ENCODE measurements around the gene SLC44A5.

Gene SLC44A5

DNA sequence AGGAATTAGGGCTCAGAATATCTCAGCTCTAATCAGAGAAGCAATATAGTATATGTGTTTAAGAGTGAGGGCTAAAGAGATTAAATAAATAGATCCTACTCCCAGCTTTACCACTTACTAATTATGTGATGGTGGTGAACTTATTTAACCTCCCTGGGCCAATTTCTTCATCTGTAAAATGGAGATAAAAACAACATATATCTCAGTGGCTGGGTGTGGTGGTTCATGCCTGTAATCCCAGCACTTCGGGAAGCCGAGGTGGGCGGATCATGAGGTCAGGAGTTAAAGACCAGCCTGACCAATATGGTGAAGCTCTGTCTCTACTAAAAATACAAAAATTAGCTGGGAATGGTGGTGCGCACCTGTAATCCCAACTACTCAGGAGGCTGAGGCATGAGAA lies 135.2 kb downstream of the SLC44A5 start:
- DNase-seq (ENCODE audit: insufficient read length) (no peak), FAIRE-seq (no peak)
- no peak for TF ChIP-seq POLR2A (IDR thresholded peaks at IDR 0.05; ENCODE audit: low read depth, low read length)
- TF ChIP-seq TAF1 (IDR thresholded peaks at IDR 0.05; ENCODE audit: borderline replicate concordance, low read depth, low read length) = no peak
- no peak for TF ChIP-seq POLR2AphosphoS5 (IDR thresholded peaks at IDR 0.05; ENCODE audit: low read depth, low read length)

DNA sequence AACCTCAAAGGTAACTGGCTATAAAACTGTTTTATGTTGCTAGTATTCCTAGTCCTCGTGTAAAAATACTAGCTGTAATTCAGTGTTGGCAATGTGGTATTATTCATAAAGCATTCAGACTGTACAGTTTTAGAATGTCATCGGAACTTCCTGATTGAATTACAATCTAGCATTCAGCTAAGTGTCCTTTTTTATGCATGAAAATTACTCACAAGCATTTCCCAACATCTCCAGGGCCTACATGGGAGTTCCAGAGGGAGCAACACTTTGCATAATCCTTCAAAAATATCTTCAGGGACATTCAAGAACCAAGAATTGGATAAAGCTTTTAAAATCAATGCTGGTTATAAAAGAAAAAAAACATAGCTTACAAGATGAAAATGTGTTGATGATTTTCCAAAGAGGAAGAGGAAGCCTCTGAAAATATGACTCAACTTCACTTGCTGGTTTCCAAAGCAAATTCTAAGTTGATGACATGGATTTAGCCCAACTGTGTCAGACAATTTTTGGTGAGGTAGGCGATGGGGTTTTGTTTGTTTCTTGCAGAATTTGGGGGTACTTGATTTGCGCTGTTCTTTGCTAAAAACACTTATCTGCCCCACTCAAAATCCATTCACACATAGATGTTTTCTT lies 137.8 kb downstream of the SLC44A5 start:
- FAIRE-seq = no peak
- no peak for DNase-seq (ENCODE audit: insufficient read length)
- TF ChIP-seq POLR2A (IDR thresholded peaks at IDR 0.05; ENCODE audit: low read depth, low read length) (no peak), TAF1 (IDR thresholded peaks at IDR 0.05; ENCODE audit: borderline replicate concordance, low read depth, low read length) (no peak), POLR2AphosphoS5 (IDR thresholded peaks at IDR 0.05; ENCODE audit: low read depth, low read length) (no peak)

DNA sequence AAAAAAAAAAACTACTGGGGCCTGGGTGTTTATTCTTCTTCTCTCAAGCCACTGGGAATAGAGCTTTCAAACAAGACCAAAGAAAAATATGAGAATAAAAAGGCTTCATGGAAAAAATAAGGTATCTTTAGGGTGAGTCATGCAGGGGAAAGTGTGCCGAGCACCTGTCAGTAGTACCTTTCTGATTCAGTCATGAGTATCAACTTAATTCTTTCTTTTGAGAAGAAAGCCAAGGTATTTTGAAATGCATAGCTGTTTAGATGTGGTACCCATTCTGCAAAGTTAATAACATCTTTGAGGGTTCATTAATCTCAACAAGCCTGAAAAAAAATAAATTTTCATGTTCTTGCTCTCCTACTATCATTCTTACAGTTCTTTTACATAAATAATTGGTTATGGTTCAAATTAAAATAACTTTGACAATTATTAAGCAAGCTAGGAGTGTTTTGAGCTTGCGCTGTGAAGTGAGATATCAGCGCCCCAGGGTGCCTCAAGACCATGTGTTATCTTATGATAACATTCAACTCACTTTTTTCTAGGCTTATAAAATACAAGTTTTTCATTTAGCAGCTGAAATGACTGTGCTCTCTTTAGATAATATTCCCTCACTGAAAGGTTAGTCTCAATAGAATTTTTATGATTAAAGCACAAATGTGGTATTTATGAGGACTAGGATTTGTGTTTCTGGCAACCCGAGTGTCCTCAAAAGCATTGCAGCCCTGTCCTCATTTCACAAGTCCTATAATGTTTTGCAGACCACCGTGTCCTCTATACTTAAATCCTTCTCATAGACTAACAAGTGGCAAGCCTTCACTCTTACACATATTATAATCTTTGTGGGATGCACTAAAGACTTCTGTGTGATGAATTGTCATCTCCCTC lies 138.6 kb downstream of the SLC44A5 start:
- DNase-seq (ENCODE audit: insufficient read length) (no peak), FAIRE-seq (no peak)
- TF ChIP-seq TAF1 (IDR thresholded peaks at IDR 0.05; ENCODE audit: borderline replicate concordance, low read depth, low read length) (no peak), POLR2A (IDR thresholded peaks at IDR 0.05; ENCODE audit: low read depth, low read length) (no peak), POLR2AphosphoS5 (IDR thresholded peaks at IDR 0.05; ENCODE audit: low read depth, low read length) (no peak)

DNA sequence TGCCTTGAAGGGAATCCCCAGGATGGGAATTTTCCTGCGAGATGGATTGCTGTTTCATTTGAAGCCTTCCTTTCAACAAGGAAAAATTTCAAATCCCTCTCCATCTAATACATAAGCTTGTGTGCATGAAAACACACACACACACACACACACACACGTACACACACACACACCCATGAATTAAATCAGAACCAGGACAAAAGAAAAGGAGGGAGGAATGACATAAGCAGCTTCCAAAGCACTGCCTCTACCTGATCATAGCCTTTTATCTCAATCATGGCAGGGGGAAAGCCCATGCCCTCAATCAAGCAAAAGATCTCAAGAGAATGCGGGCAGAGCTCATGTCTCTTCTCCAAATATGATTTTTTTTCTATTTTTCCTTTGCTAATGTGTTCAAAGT lies 139.7 kb downstream of the SLC44A5 start:
- DNase-seq (ENCODE audit: insufficient read length) (no peak), FAIRE-seq (no peak)
- TF ChIP-seq POLR2AphosphoS5 (IDR thresholded peaks at IDR 0.05; ENCODE audit: low read depth, low read length) (no peak), POLR2A (IDR thresholded peaks at IDR 0.05; ENCODE audit: low read depth, low read length) (no peak), TAF1 (IDR thresholded peaks at IDR 0.05; ENCODE audit: borderline replicate concordance, low read depth, low read length) (no peak)

DNA sequence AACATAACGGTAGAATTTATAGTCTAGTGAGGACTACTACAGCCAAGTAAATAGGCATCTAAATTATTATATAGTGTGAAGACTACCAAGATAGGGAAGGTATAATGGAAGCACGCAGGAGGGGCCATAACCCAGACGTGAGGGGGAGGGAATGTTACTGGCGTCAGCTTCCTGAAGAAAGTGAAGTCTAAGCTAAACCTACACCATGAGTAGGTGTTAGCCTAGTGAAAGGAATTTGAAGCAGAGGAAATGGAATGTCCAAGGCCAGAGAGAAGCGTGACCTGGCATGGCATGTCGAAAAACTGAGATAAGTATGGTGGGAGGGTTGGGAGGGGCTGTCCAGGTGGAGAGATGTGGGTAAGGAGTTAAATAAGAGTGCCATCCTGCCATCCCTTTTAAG lies 140.5 kb downstream of the SLC44A5 start:
- no peak for TF ChIP-seq POLR2A (IDR thresholded peaks at IDR 0.05; ENCODE audit: low read depth, low read length)
- TF ChIP-seq POLR2AphosphoS5 (IDR thresholded peaks at IDR 0.05; ENCODE audit: low read depth, low read length) = no peak
- no peak for TF ChIP-seq TAF1 (IDR thresholded peaks at IDR 0.05; ENCODE audit: borderline replicate concordance, low read depth, low read length)
- DNase-seq (ENCODE audit: insufficient read length) (no peak), FAIRE-seq (no peak)

DNA sequence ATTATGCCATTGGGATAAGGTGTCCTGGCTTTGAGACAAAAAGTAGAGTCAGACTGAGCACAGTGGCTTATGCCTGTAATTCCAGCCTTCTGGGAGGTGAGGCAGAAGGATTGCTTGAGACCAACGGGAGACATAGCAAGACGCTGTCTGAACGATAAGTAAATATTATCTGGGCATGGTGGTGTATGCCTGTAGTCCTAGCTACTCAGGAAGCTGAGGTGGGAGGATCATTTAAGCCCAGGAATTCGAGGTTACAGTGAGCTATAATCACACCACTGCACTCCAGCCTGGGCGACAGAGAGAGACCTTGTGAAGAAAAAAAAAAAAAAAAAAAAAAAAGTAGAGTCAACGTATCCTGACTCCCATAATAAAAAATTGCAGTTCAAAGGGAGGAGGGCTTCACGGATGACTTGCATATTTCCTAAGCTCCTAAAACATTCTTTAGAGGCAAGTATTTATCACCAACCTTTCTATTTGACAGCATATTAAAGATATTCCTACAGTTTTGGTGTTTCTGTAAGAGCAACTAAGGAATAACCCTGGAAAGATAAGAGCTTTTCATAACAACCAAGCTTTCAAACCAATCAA lies 141.2 kb downstream of the SLC44A5 start:
- no peak for FAIRE-seq
- TF ChIP-seq POLR2A (IDR thresholded peaks at IDR 0.05; ENCODE audit: low read depth, low read length) (no peak), POLR2AphosphoS5 (IDR thresholded peaks at IDR 0.05; ENCODE audit: low read depth, low read length) (no peak), TAF1 (IDR thresholded peaks at IDR 0.05; ENCODE audit: borderline replicate concordance, low read depth, low read length) (no peak)
- DNase-seq (ENCODE audit: insufficient read length) = no peak

DNA sequence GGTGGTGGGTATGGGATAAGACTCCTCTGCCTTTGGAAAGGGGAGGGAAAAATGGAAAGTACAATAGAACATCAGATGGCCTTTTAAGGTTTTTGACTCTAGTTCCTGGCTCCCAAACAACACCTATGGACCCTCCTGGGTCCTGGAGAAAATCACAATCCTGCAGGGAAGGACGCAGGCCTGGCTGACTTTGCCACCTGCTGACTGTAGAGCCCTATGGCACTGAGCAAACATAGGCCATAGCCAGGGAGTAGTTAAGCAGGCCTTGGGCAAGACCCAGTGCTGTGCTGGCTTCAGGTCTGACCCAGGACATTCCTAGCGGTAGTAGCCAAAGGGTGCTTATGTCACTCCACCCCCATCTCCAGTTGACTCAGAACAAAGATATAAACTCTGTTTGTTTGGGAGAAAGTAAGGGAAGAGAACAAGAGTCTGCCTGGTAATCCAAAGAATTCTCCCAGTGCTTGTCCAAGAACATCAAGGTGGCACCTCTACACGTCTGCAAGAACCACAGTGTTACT lies 149.0 kb downstream of the SLC44A5 start:
- FAIRE-seq = no peak
- TF ChIP-seq TAF1 (IDR thresholded peaks at IDR 0.05; ENCODE audit: borderline replicate concordance, low read depth, low read length) = no peak
- no peak for TF ChIP-seq POLR2AphosphoS5 (IDR thresholded peaks at IDR 0.05; ENCODE audit: low read depth, low read length)
- TF ChIP-seq POLR2A (IDR thresholded peaks at IDR 0.05; ENCODE audit: low read depth, low read length) = no peak
- no peak for DNase-seq (ENCODE audit: insufficient read length)

DNA sequence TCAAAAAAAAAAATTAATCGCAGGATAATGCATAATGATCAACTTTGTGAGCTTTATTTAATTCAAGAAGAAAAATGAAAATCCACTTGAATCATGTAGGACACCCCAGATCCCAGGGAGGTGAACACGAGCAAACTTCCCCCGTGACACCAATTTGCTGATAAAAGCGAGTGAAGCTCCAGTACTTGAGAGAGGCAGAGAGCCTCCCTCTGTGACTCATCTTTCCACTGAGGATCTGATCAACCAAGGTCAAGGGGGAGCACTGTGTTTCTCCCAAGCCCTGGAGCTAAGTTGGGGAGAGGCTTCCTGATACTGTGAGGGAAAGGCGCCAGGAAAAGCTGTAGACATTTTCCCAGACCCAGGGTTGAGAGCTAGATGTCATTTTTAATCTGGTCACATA lies 160.9 kb downstream of the SLC44A5 start:
- FAIRE-seq (no peak), DNase-seq (ENCODE audit: insufficient read length) (no peak)
- no peak for TF ChIP-seq POLR2AphosphoS5 (IDR thresholded peaks at IDR 0.05; ENCODE audit: low read depth, low read length)
- no peak for TF ChIP-seq TAF1 (IDR thresholded peaks at IDR 0.05; ENCODE audit: borderline replicate concordance, low read depth, low read length)
- TF ChIP-seq POLR2A (IDR thresholded peaks at IDR 0.05; ENCODE audit: low read depth, low read length) = no peak

DNA sequence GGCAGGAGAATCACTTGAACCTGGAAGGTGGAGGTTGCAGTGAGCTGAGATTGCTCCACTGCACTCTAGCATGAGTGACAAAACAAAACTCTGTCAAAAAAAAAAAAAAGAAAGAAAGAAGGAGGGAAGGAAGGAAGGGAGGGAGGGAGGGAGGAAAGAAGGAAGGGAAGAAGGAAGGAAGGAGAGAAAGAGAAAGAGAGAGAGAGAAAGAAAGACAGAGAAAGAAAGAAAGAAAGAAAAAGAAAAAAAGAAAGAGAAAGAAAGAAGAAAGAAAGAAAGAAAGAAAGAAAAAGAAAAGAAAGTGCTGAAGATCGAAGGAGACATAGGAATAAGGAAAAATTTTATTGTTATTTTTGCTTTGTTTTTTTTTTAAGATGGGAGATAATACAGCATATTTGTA lies 166.7 kb downstream of the SLC44A5 start:
- DNase-seq (ENCODE audit: insufficient read length) = no peak
- TF ChIP-seq POLR2AphosphoS5 (IDR thresholded peaks at IDR 0.05; ENCODE audit: low read depth, low read length) (no peak), POLR2A (IDR thresholded peaks at IDR 0.05; ENCODE audit: low read depth, low read length) (no peak)
- no peak for FAIRE-seq

DNA sequence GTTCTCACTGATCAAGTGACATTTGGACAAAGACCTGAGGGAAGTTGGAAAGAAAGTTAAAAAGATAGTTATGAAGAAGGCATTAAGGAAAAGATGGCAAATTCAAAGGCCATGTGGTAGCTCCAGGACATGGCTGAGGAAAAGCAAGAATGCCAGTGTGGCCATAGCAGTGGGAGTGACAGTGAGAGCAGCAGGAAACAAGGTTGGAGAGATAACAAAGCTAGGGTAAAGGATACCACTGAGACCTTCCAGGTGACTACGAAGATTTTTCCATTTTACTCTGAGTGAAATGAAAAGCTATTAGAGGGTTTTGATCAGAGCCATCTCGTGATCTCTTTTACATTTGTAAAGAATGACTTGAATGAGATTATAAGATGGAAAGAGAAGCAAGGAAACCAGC lies 170.6 kb downstream of the SLC44A5 start:
- DNase-seq (ENCODE audit: insufficient read length) (no peak), FAIRE-seq (no peak)
- TF ChIP-seq POLR2AphosphoS5 (IDR thresholded peaks at IDR 0.05; ENCODE audit: low read depth, low read length) = no peak
- no peak for TF ChIP-seq TAF1 (IDR thresholded peaks at IDR 0.05; ENCODE audit: borderline replicate concordance, low read depth, low read length)
- no peak for TF ChIP-seq POLR2A (IDR thresholded peaks at IDR 0.05; ENCODE audit: low read depth, low read length)

DNA sequence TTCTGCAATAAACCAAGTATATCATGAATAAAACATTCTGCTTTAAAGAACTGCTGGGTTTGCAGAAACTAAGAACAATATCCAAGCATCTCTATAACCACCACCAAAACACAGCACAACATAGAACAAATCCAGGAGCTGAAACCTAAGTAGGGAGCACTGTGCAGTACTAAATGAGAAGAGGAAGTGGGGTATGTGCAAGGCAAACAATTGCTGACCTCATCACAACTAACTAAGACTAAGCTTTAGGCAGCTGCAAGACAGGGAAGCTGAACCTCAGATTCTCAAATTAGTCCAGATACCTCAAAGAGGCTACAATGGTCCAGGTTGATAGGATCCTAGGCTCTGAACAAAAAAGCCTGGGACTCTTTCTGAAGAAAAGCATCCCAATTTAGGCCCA lies 172.6 kb downstream of the SLC44A5 start:
- no peak for DNase-seq (ENCODE audit: insufficient read length)
- TF ChIP-seq POLR2A (IDR thresholded peaks at IDR 0.05; ENCODE audit: low read depth, low read length) = no peak
- no peak for TF ChIP-seq POLR2AphosphoS5 (IDR thresholded peaks at IDR 0.05; ENCODE audit: low read depth, low read length)
- no peak for TF ChIP-seq TAF1 (IDR thresholded peaks at IDR 0.05; ENCODE audit: borderline replicate concordance, low read depth, low read length)
- peak; percentile 21 for FAIRE-seq
